Stimulated activated CD8-positive, alpha-beta memory T cell treated with anti-CD3 and anti-CD28 coated beads, Interleukin-15, amount 100 ng/mL, for 24 hours (primary cell): ENCODE data around the gene CCDC187.
"Not testable (repeated sequence)": the region's sequence is repeated elsewhere in the genome, so short reads cannot be mapped to it uniquely, and the experiment has no call there.

ENCODE experiments used
- DNase-seq: peaks from one replicate; pipeline ENCODE4 v3.0.0-alpha.2; 2020; ENCODE audit warnings: low read depth

Gene CCDC187

GRCh38 chr9:136326761-136327303 lies 22.9 kb upstream of the CCDC187 start:
- no peak for DNase-seq

- no peak for DNase-seq
Observed at GRCh38 chr9:136326061-136326760, 22.3 kb upstream of the CCDC187 start.

- DNase-seq: no peak
Observed at GRCh38 chr9:136325358-136325757, 21.5 kb upstream of the CCDC187 start.

- DNase-seq: no peak
Observed at GRCh38 chr9:136324501-136325300, 20.8 kb upstream of the CCDC187 start.

- DNase-seq: no peak
Observed at GRCh38 chr9:136323371-136323789, 19.5 kb upstream of the CCDC187 start.

- DNase-seq: no peak
Observed at GRCh38 chr9:136322756-136323330, 18.9 kb upstream of the CCDC187 start.

- DNase-seq: no peak
Observed at GRCh38 chr9:136321561-136321960, 17.7 kb upstream of the CCDC187 start.

- DNase-seq: not testable (repeated sequence)
Observed at GRCh38 chr9:136320972-136321371, 17.1 kb upstream of the CCDC187 start.

GRCh38 chr9:136319955-136320354 lies 16.1 kb upstream of the CCDC187 start:
- not testable (repeated sequence) for DNase-seq

GRCh38 chr9:136319244-136319643 lies 15.3 kb upstream of the CCDC187 start:
- DNase-seq: not testable (repeated sequence)

- DNase-seq: no peak
Observed at GRCh38 chr9:136318776-136319241, 14.9 kb upstream of the CCDC187 start.

- no peak for DNase-seq
Observed at GRCh38 chr9:136318111-136318775, 14.3 kb upstream of the CCDC187 start.

- DNase-seq: no peak
Observed at GRCh38 chr9:136317695-136318094, 13.8 kb upstream of the CCDC187 start.

- DNase-seq: no peak
Observed at GRCh38 chr9:136316896-136317676, 13.2 kb upstream of the CCDC187 start.

GRCh38 chr9:136316271-136316751 lies 12.4 kb upstream of the CCDC187 start:
- DNase-seq: no peak

GRCh38 chr9:136314944-136315343 lies 11.1 kb upstream of the CCDC187 start:
- DNase-seq: no peak

- DNase-seq: no peak
Observed at GRCh38 chr9:136314056-136314416, 10.1 kb upstream of the CCDC187 start.

GRCh38 chr9:136313111-136314055 lies 9.5 kb upstream of the CCDC187 start:
- DNase-seq: no peak

GRCh38 chr9:136312436-136312835 lies 8.5 kb upstream of the CCDC187 start:
- no peak for DNase-seq

GRCh38 chr9:136312009-136312375 lies 8.1 kb upstream of the CCDC187 start:
- DNase-seq: no peak
